Calu3 (cell line): Measurements from ENCODE around the gene WDR54. TPM values are rescaled to one million over a fixed set of nuclear protein-coding genes. Genes with fewer than 3 reads are reported as not detected.

Experiments
- BruUV-seq: library from RNA; stranded (reverse); fragments of 400-500 nt; replicated peaks from 2 replicates; lab custom pipeline; 2021; lab: Mats Ljungman, UMichigan
- CTCF ChIA-PET: fragments of 300-600 bp; sonication (Branson Sonifier 250); formaldehyde crosslinking; loops from one replicate; lab custom pipeline; 2022; ENCODE audit warnings: antibody characterized with exemption; lab: Charles Lee
- DNase-seq: peaks from one replicate; pipeline ENCODE4 v3.0.0; 2022
- H3K27ac Mint-ChIP-seq: one replicate; pipeline ENCODE4 v1.8.0; 2022; ENCODE audit warnings: mixed read lengths; ENCODE audit not compliant: unreplicated experiment
- H3K27me3 Mint-ChIP-seq: one replicate; pipeline ENCODE4 v1.8.0; 2022; ENCODE audit warnings: mixed read lengths; ENCODE audit not compliant: unreplicated experiment
- H3K36me3 Mint-ChIP-seq: one replicate; pipeline ENCODE4 v1.8.0; 2022; ENCODE audit warnings: mild to moderate bottlenecking, moderate library complexity, mixed read lengths; ENCODE audit not compliant: insufficient read depth, unreplicated experiment
- H3K4me1 Mint-ChIP-seq: one replicate; pipeline ENCODE4 v1.8.0; 2022; ENCODE audit warnings: mild to moderate bottlenecking, low read depth, mixed read lengths; ENCODE audit not compliant: unreplicated experiment
- H3K4me3 Mint-ChIP-seq: one replicate; pipeline ENCODE4 v1.8.0; 2022; ENCODE audit warnings: mild to moderate bottlenecking, low read depth, moderate library complexity, mixed read lengths; ENCODE audit not compliant: unreplicated experiment
- H3K9me3 Mint-ChIP-seq: one replicate; pipeline ENCODE4 v1.8.0; 2022; ENCODE audit warnings: low read depth, mixed read lengths; ENCODE audit not compliant: unreplicated experiment
- CTCF ChIP-seq: fragments of 200-600 bp; IDR thresholded peaks from one replicate; pipeline ENCODE4 v1.8.0; 2022; ENCODE audit warnings: antibody characterized with exemption; ENCODE audit not compliant: unreplicated experiment
- intact Hi-C: fragments of 100-400 bp; cut with micrococcal nuclease; formaldehyde crosslinking; loops from one replicate; pipeline ENCODE4 v1.10.0; 2022; ENCODE audit not compliant: unreplicated experiment
- total RNA-seq: library from RNA; stranded (reverse); gene quantifications from 2 replicates; pipeline ENCODE4 v1.2.3, GENCODE V29; 2022

The WDR54 gene
- total RNA-seq, 1 experiment from 2014 or later = 30.5 TPM

GRCh38 chr2:74374509-74375205 lies 46.9 kb upstream of the WDR54 start:
- no TSS peak for BruUV-seq
- Mint-ChIP-seq H3K27me3 (no peaks in the 10 kb centered on the region), H3K4me3 (no peak overlapping the region), H3K27ac (no peak overlapping the region), H3K9me3 (no peaks in the 10 kb centered on the region), H3K4me1 (no peaks in the 10 kb centered on the region), H3K36me3 (peaks cover 10% of the 10 kb centered on the region)
- no peak for TF ChIP-seq CTCF
- DNase-seq = no peak
- intact Hi-C loops = no loop called here
- CTCF ChIA-PET = no interaction called here

GRCh38 chr2:74375838-74376237 lies 45.7 kb upstream of the WDR54 start:
- Mint-ChIP-seq H3K9me3 (no peaks in the 10 kb centered on the region), H3K36me3 (peaks cover 5% of the 10 kb centered on the region), H3K4me1 (peaks cover 10% of the 10 kb centered on the region), H3K4me3 (no peak overlapping the region), H3K27me3 (no peaks in the 10 kb centered on the region), H3K27ac (no peak overlapping the region)
- BruUV-seq = no TSS peak
- no peak for DNase-seq
- no peak for TF ChIP-seq CTCF
- intact Hi-C loops = no loop called here
- CTCF ChIA-PET = no interaction called here

- intact Hi-C loops = no loop called here
- Mint-ChIP-seq H3K4me1 (peaks cover 10% of the 10 kb centered on the region), H3K36me3 (peaks cover 5% of the 10 kb centered on the region), H3K27ac (no peak overlapping the region), H3K9me3 (no peaks in the 10 kb centered on the region), H3K27me3 (no peaks in the 10 kb centered on the region), H3K4me3 (no peak overlapping the region)
- DNase-seq = no peak
- BruUV-seq = no TSS peak
- CTCF ChIA-PET = no interaction called here
- TF ChIP-seq CTCF = no peak
Measured at GRCh38 chr2:74378007-74378406, 43.5 kb upstream of the WDR54 start.

- H3K36me3 Mint-ChIP-seq = peaks cover 5% of the 10 kb centered on the region
- BruUV-seq = no TSS peak
- peak; percentile 6 for DNase-seq
- no peak for TF ChIP-seq CTCF
- H3K27ac Mint-ChIP-seq = no peak within 1 kb of the TSS
- H3K9me3 Mint-ChIP-seq = no peaks in the 10 kb centered on the region
- CTCF ChIA-PET = interaction anchor here (1.7 kb wide), 1 partner anchor 11 kb away, joined by 6 read pairs; no protein-coding TSS in a partner anchor
- peak within 1 kb of the TSS; percentile 9 for H3K4me3 Mint-ChIP-seq
- intact Hi-C loops = no loop called here
- peaks cover 18% of the 10 kb centered on the region for H3K4me1 Mint-ChIP-seq
- H3K27me3 Mint-ChIP-seq = no peaks in the 10 kb centered on the region
Measured at GRCh38 chr2:74379851-74380789, 41.4 kb upstream of the WDR54 start, which contains the start of gene DCTN1. DCTN1 (minus strand) TSS chr2:74380311; CDS start chr2:74380037, 274 bp downstream.
